Urinary bladder (tissue), 4 donors: ENCODE results near the gene PTPRU. TPM values are rescaled to one million over a fixed set of nuclear protein-coding genes. Genes with fewer than 3 reads are reported as not detected.

Source experiments
- DNase-seq: peaks from one replicate; pipeline ENCODE4 v3.0.0-alpha.2; 2015; ENCODE audit errors: extremely low spot score
- H3K27ac ChIP-seq: one replicate; pipeline ENCODE4 v1.5.1; 2013; ENCODE audit warnings: low read depth, mild to moderate bottlenecking, moderate library complexity
- H3K36me3 ChIP-seq: one replicate; pipeline ENCODE4 v1.6.1; 2013; ENCODE audit warnings: mild to moderate bottlenecking, moderate library complexity; ENCODE audit not compliant: insufficient read depth
- H3K4me1 ChIP-seq: one replicate; pipeline ENCODE4 v1.6.1; 2013; ENCODE audit warnings: mild to moderate bottlenecking, moderate library complexity; ENCODE audit not compliant: insufficient read depth
- H3K4me3 ChIP-seq: one replicate; pipeline ENCODE4 v1.5.1; 2013; ENCODE audit warnings: low read depth, low read length
- WGBS: extraction: QIAGEN DNeasy Blood & Tissue Kit; methylation state at CpG from one replicate; pipeline ENCODE4 v1.1.7; 2013; 5-methylcytosine and 5-hydroxymethylcytosine counted together
- polyA plus RNA-seq: library from polyadenylated mRNA; stranded (reverse); fragments of 200-250 nt; gene quantifications from one replicate; pipeline ENCODE4 v1.2.3, GENCODE V29; 2013
- total RNA-seq: library from RNA; depleted of rRNA; stranded (reverse); fragments of >200 nt; gene quantifications from one replicate; pipeline ENCODE4 v1.2.3, GENCODE V29; 2014
- donor health status: healthy with polysubstance abuse.
- donor health status: healthy.

The PTPRU gene
- total and polyA plus RNA-seq, 2 donors = 11.7 to 17.1 TPM

GRCh38 chr1:29272147-29272907, 36.0 kb downstream of the PTPRU start:
- Histone ChIP-seq H3K4me3 (no peak overlapping the region), H3K4me1 (no peaks in the 10 kb centered on the region), H3K27ac (no peak overlapping the region), H3K36me3 (no peaks in the 10 kb centered on the region)
- WGBS = 80% methylated on average over 6 of the region's 6 CpGs
- no peak for DNase-seq

- WGBS = 95% methylated on average over 14 of the region's 14 CpGs
- no peak for DNase-seq
Observed at GRCh38 chr1:29275435-29275834, 39.1 kb downstream of the PTPRU start.

GRCh38 chr1:29278124-29278523, 41.8 kb downstream of the PTPRU start:
- WGBS = 55% methylated on average over 3 of the region's 3 CpGs
- no peak for DNase-seq

More at GRCh38 chr1:29275435-29275834, 39.1 kb downstream of the PTPRU start:
- Histone ChIP-seq H3K27ac (no peak overlapping the region), H3K4me1 (no peaks in the 10 kb centered on the region), H3K36me3 (no peaks in the 10 kb centered on the region), H3K4me3 (no peak overlapping the region)

GRCh38 chr1:29279406-29279805, 43.1 kb downstream of the PTPRU start:
- H3K27ac ChIP-seq = no peak overlapping the region
- DNase-seq = no peak
- peaks cover 3% of the 10 kb centered on the region for H3K36me3 ChIP-seq
- WGBS = 95% methylated on average over 13 of the region's 13 CpGs
- no peak overlapping the region for H3K4me3 ChIP-seq
- H3K4me1 ChIP-seq = no peaks in the 10 kb centered on the region

More at GRCh38 chr1:29278124-29278523, 41.8 kb downstream of the PTPRU start:
- H3K4me1 ChIP-seq = no peaks in the 10 kb centered on the region
- no peaks in the 10 kb centered on the region for H3K36me3 ChIP-seq
- no peak overlapping the region for H3K27ac ChIP-seq
- H3K4me3 ChIP-seq = no peak overlapping the region

GRCh38 chr1:29279951-29280391, 43.6 kb downstream of the PTPRU start:
- 93% methylated on average over 11 of the region's 11 CpGs for WGBS
- Histone ChIP-seq H3K36me3 (peaks cover 3% of the 10 kb centered on the region), H3K4me3 (no peak overlapping the region), H3K27ac (no peak overlapping the region), H3K4me1 (no peaks in the 10 kb centered on the region)
- no peak for DNase-seq

- DNase-seq = no peak
- H3K36me3 ChIP-seq = peaks cover 3% of the 10 kb centered on the region
- no peak overlapping the region for H3K27ac ChIP-seq
- no peak overlapping the region for H3K4me3 ChIP-seq
- H3K4me1 ChIP-seq = no peaks in the 10 kb centered on the region
- 75% methylated on average over 6 of the region's 6 CpGs for WGBS
Observed at GRCh38 chr1:29280409-29281131, 44.2 kb downstream of the PTPRU start.

DNA sequence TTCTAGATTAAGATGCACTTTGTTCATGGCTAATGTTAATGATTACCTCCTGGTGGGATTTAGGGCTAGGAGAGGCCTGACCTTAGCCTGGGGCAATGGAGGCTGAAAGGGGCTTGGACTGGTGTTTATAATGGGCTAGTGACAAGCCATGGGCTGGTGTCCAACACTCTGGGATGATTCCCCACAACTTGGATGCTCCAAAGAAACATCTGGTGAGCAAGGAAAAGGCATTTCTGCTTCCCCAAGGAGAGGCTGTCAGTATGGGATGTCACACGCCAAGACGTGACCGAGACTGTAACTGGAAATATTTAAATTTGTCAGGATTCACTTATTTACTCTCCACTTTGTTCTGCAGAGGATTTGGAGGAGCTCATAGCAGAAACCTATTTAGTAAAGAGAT, 45.2 kb downstream of the PTPRU start:
- DNase-seq = no peak
- H3K4me3 ChIP-seq = no peak overlapping the region
- no peak overlapping the region for H3K27ac ChIP-seq
- 80% methylated on average over 3 of the region's 3 CpGs for WGBS
- H3K36me3 ChIP-seq = peaks cover 3% of the 10 kb centered on the region
- no peaks in the 10 kb centered on the region for H3K4me1 ChIP-seq

- 93% methylated on average over 19 of the region's 19 CpGs for WGBS
- Histone ChIP-seq H3K36me3 (peaks cover 3% of the 10 kb centered on the region), H3K4me1 (no peaks in the 10 kb centered on the region), H3K27ac (no peak overlapping the region), H3K4me3 (no peak overlapping the region)
- no peak for DNase-seq
Observed at GRCh38 chr1:29282135-29282923, 46.0 kb downstream of the PTPRU start.

- DNase-seq = no peak
- Histone ChIP-seq H3K4me3 (no peak overlapping the region), H3K4me1 (no peaks in the 10 kb centered on the region), H3K36me3 (peaks cover 3% of the 10 kb centered on the region), H3K27ac (no peak overlapping the region)
- WGBS = 40% methylated on average over 16 of the region's 16 CpGs
Observed at GRCh38 chr1:29282924-29283803, 46.8 kb downstream of the PTPRU start.

DNA sequence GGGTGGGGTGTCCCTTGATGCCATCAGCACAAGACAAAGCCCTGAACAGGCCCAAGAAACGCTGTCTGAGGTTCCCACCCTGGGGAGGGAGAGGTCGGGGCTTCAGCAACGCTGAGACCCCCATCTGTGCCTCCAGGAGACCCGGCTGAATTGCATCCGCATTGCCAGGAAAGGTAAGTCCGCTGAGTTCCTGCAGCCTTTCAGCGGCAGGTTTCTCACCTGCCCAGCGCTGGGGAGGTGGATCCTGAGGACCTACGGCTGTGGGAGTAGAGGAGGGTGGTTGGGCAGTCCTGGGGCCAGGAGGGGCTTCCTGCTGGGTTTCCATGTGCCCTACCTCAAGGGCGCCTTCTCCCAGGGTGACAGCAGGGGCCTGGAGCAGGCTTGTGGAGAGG, 47.5 kb downstream of the PTPRU start:
- H3K27ac ChIP-seq = no peak overlapping the region
- no peak overlapping the region for H3K4me3 ChIP-seq
- H3K36me3 ChIP-seq = peaks cover 3% of the 10 kb centered on the region
- 75% methylated on average over 10 of the region's 10 CpGs for WGBS
- no peak for DNase-seq
- no peaks in the 10 kb centered on the region for H3K4me1 ChIP-seq

- no peak overlapping the region for H3K27ac ChIP-seq
- peaks cover 5% of the 10 kb centered on the region for H3K36me3 ChIP-seq
- WGBS = 97% methylated on average over 8 of the region's 8 CpGs
- H3K4me1 ChIP-seq = no peaks in the 10 kb centered on the region
- no peak for DNase-seq
- no peak overlapping the region for H3K4me3 ChIP-seq
Observed at GRCh38 chr1:29284286-29284960, 48.1 kb downstream of the PTPRU start.

GRCh38 chr1:29284961-29285560, 48.7 kb downstream of the PTPRU start:
- DNase-seq = no peak
- H3K4me3 ChIP-seq = no peak overlapping the region
- peaks cover 5% of the 10 kb centered on the region for H3K36me3 ChIP-seq
- H3K27ac ChIP-seq = no peak overlapping the region
- WGBS = 86% methylated on average over 5 of the region's 5 CpGs
- H3K4me1 ChIP-seq = no peaks in the 10 kb centered on the region
